HG03175 (cell line): ENCODE results near the gene MKKS.

Experiments
- ATAC-seq: cut with Tn5 transposase; IDR thresholded peaks from one replicate; pipeline ENCODE4 v1.9.1; 2021; ENCODE audit warnings: mild to moderate bottlenecking, moderate library complexity; ENCODE audit not compliant: unreplicated experiment

MKKS gene

GRCh38 chr20:10433623-10434466 lies at the start of gene MKKS:
Gene MKKS (minus strand): TSS chr20:10434222. CDS start chr20:10413514, 20,708 bp downstream.
- ATAC-seq = peak; percentile 59

- no peak for ATAC-seq
Measured at GRCh38 chr20:10483691-10484090, 49.7 kb upstream of the MKKS start.

- ATAC-seq = no peak
Measured at GRCh38 chr20:10481676-10482075, 47.7 kb upstream of the MKKS start.

- no peak for ATAC-seq
Measured at GRCh38 chr20:10478930-10479329, 44.9 kb upstream of the MKKS start.

- peak; percentile 75 for ATAC-seq
Measured at GRCh38 chr20:10478205-10478604, 44.2 kb upstream of the MKKS start.

GRCh38 chr20:10476319-10476724 lies 42.3 kb upstream of the MKKS start:
- ATAC-seq = peak; percentile 65

- no peak for ATAC-seq
Measured at GRCh38 chr20:10475225-10475624, 41.2 kb upstream of the MKKS start.

- no peak for ATAC-seq
Measured at GRCh38 chr20:10474606-10475184, 40.7 kb upstream of the MKKS start.

GRCh38 chr20:10472871-10473270 lies 38.8 kb upstream of the MKKS start:
- ATAC-seq = no peak

GRCh38 chr20:10470276-10470675 lies 36.3 kb upstream of the MKKS start:
- no peak for ATAC-seq

GRCh38 chr20:10469599-10469998 lies 35.6 kb upstream of the MKKS start:
- ATAC-seq = no peak

- no peak for ATAC-seq
Measured at GRCh38 chr20:10469056-10469455, 35.0 kb upstream of the MKKS start.

- no peak for ATAC-seq
Measured at GRCh38 chr20:10468340-10468845, 34.4 kb upstream of the MKKS start.

- no peak for ATAC-seq
Measured at GRCh38 chr20:10467681-10468339, 33.8 kb upstream of the MKKS start.

- no peak for ATAC-seq
Measured at GRCh38 chr20:10466855-10467254, 32.8 kb upstream of the MKKS start.

- ATAC-seq = no peak
Measured at GRCh38 chr20:10466325-10466724, 32.3 kb upstream of the MKKS start.

- no peak for ATAC-seq
Measured at GRCh38 chr20:10465135-10465534, 31.1 kb upstream of the MKKS start.

GRCh38 chr20:10463622-10464021 lies 29.6 kb upstream of the MKKS start:
- no peak for ATAC-seq

- no peak for ATAC-seq
Measured at GRCh38 chr20:10462516-10462915, 28.5 kb upstream of the MKKS start.

GRCh38 chr20:10461495-10461894 lies 27.5 kb upstream of the MKKS start:
- no peak for ATAC-seq

- ATAC-seq = no peak
Measured at GRCh38 chr20:10454151-10454750, 20.2 kb upstream of the MKKS start.
